Tibial nerve (tissue), 4 donors: Measurements from ENCODE around the gene MRPL43.

ENCODE experiments used
- CTCF ChIP-seq, 5 experiments: fragments of 200-600 bp in 3 of 5; fragments of 450-650 bp in 2 of 5; sonication (generic) in 3 of 5; IDR thresholded peaks; one replicate each; pipeline ENCODE4 v1.5.1; 2016 to 2019; ENCODE audit warnings: antibody characterized with exemption in 5 of 5, mild to moderate bottlenecking in 3 of 5, moderate library complexity in 2 of 5
- EP300 ChIP-seq, 2 donors: sonication (generic); formaldehyde crosslinking; IDR thresholded peaks; one replicate each; pipeline ENCODE4 v1.6.1; 2017; ENCODE audit warnings: antibody characterized with exemption in 2 of 2, mild to moderate bottlenecking in 1 of 2
- POLR2A ChIP-seq, 2 donors: fragments of 450-650 bp; IDR thresholded peaks; one replicate each; pipeline ENCODE4 v1.6.1; 2017; ENCODE audit warnings: antibody characterized with exemption in 2 of 2, mild to moderate bottlenecking in 2 of 2, moderate library complexity in 2 of 2

- TF ChIP-seq CTCF (IDR thresholded peaks at IDR 0.05) (no peak), POLR2A (IDR thresholded peaks at IDR 0.05) (no peak), EP300 (IDR thresholded peaks at IDR 0.05) (no peak)
Measured at GRCh38 chr10:100968863-100969186, 18.5 kb downstream of the MRPL43 start.
